Medulla oblongata (tissue), 1 donor: Measurements from ENCODE around the gene DACT2.

Experiments
- DNase-seq: peaks from one replicate; pipeline ENCODE4 v3.0.0-alpha.2; 2015; ENCODE audit errors: extremely low spot score

The DACT2 gene

DNA sequence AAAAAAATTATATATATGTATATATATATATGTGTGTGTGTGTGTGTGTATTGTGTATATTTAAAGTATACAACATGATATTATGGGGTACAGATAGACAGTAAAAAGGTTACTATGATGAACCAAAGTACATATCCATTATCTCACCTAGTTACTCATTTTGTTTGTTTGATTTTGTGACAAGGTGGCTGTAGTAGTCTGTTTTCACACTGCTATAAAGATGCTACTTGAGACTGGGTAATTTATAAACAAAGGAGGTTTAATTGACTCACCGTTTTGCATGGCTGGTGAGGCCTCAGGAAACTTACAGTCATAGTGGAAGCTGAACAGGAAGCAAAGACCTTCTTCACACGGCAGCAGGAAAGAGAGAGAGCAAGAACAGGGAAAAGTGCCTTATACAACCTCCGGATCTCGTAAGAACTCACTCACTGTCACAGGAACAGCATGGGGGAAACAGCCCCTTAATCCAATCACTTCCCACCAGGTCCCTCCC, 30.2 kb upstream of the DACT2 start:
- DNase-seq = no peak

DNA sequence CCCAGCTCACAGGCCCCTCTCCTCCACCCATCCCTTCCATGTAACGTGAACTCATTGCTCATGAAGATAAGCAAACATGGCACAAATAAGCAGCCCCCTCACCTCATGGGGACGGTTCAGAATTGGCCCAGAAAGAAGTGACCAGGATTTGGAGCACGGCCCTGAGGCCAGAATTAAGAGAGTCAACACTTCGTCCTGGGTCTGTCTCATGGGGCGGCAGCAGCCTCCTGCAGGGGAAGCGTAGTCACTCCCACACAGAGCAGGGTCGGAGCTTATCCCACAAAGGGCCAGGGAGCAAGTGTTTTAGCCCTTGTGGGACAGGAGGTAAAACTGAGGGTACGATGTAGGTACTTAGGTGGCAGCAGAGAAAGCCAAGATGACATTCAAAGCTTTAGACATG, 28.6 kb upstream of the DACT2 start:
- DNase-seq = no peak

DNA sequence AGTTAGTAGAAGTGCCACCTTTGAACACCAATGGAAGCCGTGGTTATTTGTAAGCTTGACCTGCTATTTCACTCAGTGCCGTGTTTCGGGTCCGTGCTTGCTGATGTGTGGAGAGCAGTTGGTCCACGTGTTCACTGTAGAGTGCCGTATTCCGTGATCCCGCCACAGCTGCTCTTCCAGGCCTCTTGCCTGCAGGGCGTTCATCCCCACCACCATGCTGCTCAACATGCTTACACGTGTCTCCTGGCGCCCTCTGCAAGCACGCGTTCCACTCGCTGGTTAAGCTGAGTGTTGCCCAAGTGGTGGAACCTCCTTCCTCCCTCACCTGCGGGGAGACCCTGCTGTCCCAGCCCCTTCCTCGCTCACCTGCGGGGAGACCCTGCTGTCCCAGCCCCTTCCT, 28.0 kb upstream of the DACT2 start:
- DNase-seq = no peak

DNA sequence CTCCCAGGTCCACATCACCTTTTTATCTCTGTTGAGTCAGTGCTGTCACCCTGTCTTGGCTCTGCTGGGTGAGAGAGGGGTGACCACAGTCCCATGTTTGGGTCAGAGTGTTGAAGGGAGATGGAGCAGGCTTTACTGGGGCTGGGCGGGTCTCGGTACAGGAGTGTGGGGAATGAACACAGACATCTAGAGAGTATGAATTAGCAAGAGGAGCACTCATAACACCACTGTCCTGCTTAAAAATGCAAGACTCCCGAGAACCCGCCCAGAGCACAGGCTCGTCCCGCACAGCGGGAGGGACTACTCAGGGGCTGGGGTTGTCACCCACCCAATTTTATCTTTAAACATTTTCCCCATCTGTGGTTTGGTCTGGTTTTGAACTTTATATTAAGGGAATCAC, 27.5 kb upstream of the DACT2 start:
- DNase-seq = no peak

DNA sequence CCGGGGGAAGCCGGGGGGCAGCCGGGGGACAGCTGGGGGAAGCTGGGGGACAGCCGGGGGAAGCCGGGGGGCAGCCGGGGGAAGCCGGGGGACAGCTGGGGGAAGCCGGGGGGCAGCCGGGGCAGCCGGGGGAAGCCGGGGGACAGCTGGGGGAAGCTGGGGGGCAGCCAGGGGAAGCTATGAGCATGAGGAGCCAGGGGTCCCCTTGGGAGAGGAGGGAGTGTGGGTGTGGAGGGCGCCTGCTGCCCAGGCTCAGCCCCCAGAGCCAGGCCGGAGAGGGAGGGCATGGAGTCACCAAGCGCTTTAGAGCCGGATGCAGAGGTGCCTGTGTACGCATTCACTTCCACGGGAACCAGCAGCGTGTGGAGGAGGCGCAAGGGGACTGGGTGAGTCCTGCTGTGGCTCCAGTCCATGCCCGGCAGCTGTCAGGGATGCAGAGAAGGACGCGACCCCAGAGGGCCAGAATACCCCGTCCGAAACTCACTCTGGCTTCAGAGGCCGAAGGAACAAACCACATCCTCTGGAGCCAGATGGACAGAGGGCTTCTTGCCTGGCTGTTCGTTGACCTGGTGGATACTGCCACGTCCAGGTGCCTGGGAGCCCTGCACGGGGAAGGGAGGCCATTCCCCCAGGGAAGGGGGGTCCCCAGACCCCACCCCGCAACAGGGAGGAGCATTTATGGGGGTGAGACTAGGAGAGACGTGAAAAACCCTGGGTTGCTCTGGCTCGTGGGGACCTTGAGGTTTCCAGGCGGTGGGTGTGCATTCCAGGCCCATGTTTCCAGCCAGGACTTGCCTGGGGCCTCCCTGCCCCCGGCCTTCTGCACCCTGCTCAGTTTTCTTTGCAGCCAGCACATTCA, 26.5 kb upstream of the DACT2 start:
- no peak for DNase-seq

DNA sequence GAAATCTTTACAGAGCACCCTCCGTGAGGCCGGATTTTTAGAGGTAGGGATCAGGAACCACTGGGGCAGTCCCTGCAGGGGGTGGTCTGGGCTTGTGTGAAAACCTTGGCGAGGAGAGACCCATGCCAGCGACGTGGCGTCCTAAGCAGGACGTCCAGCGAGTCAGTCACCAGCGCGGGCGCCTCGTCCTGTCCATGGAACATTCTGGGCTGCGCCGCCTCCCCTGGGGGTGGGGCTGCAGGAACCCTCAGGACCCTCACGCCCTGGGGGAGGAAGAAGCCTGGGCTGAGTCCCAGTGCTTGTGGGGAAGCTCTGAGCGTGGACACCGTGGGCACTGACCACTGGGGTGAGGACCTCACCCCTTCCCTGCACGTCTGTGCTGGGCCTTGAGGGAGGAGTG, 25.7 kb upstream of the DACT2 start:
- DNase-seq = no peak

DNA sequence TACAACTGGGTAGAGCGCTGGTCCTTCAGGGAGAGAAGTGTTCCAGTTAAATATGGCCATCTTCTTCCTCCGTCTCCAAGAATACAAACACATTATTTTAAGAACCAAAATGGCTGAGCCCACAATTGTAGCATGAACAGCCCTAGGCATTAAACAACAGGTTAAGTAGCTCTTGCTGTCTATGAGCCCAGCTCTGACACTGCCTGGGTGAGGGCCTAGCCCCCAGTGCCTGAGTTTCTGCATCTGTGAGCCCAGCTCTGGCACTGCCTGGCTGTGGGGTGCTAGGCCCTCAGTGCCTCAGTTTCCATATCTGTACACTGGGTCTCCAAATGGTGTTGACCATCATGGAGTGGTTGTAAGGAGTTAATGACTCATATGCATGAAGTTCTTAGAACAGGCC, 24.8 kb upstream of the DACT2 start:
- no peak for DNase-seq

DNA sequence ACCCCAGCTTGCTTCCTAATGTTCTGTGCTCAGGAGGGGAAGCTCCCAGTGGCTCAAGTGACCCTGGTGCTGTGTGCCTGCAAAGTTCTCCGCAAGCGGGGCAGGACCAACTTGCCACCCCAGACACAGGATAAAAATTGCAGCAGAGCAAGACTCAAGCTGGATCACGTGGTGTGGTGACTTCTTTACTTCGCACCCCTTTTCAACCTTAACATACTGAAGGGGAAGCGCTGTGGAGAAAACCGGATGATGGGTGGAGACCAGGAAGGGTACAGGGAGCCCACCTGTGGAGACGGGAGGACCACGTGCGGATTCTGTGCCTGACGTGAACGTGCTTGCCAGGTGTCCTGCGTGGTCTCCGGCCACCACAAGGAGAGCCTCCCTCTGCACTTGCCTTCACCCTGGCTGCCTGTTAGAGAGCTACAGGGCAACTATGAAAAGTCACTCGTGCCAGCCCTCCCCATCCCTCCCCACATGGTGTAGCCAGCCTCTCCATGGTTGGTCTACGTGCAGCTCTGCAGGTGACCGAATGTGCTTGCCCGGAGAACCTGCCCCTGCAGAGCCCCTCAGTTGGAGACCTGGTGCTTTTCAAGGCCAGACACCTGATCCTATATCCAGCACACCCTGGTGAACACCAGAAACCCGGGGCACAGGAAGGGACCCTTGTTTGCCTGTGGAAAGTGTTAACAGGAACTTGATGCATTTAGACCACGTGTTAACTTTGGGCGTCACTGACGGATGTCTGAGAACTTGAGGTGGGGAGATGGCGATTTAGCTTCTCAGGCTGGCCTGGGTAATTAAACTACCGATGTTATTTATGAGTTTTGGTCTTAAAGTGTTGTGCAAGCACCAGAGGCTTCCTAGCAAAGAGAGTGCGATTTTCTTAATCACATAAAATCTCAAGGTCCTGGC, 23.9 kb upstream of the DACT2 start:
- no peak for DNase-seq

DNA sequence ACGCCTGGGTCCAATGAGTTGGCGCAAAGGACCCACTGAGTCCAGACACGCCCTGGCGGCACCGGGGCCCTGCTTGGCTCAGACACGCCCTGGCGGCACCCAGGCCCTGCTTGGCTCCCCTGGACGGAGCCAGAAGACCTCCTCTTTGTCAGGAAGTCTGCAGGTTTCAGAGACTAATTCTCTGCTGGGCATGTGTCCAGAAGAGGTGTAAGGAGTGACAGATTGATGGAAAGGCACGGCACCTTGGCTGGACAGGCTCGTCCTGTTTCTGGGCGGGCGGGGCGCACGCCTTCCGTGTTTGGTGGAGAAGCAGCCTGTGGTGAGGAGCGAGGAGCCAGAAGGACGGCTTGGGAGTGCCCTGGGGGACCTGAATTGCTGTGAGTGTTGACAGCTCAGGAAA, 23.1 kb upstream of the DACT2 start:
- no peak for DNase-seq

DNA sequence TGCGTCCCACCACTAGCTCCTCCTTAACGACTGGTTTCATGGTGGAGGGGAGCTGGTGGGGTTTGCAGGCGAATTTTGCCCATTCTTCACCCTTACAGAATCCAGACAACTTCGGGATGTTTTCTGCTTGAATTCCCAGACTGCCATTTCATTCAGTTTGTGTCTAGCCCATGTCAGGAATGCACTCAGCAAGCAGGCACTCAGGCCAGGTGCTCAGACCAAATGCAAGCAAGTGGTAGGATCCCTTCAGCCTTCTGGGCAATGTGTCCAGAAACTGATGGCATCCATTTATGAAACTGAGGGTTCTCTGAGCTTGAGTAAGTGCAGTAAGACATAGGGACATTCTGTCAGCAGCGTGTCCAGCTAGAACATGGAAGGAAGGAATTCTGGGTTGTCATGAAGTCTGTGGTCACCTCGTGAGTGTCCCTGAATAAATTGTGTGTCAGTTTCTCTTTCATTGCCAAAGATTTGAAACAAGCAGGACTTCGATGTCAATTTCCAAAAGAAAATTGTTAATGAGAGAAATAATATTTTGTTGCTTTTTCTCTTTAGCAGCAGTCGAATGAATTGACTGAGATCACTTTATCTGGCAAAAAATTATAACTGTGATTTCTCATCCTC, 21.8 kb upstream of the DACT2 start:
- DNase-seq = no peak

DNA sequence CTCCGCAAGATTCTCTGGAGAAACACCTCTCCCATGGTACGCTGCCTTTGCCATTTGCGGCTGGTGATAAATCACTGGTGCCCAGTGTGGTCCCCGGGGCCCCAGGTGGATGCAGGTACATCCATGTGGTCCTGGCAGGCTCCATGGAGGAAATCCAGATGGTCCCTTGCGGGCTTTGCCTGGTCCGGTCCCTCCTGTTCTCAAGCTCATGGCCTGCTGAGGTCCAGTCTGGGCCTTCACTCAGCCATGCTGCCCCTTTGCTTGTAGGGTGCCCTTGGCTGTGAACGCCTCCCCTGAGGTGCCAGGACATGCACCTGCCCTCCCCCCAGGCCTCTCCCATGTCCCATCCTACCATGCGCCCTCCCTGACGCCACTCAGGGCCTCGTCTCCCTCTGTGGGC, 21.2 kb upstream of the DACT2 start:
- DNase-seq = no peak

DNA sequence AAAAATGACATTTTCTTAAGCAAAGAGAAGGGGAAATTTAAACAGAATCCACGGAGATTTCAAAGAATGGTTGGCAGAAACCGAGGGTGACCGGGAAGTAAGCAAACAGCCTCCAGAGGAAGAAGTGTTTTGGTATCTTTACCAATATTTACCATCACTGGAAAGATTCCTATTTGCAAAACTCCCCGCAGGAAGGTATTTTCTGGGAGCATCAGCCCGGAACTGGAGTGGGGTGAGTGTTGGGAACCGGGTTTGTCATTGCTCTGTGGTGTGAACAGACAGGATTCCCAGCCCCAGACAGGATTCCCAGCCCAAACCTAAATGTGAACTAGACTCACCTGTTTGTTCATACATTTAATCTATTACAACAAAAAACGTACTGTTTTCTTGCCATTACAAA, 19.2 kb upstream of the DACT2 start:
- DNase-seq = no peak

DNA sequence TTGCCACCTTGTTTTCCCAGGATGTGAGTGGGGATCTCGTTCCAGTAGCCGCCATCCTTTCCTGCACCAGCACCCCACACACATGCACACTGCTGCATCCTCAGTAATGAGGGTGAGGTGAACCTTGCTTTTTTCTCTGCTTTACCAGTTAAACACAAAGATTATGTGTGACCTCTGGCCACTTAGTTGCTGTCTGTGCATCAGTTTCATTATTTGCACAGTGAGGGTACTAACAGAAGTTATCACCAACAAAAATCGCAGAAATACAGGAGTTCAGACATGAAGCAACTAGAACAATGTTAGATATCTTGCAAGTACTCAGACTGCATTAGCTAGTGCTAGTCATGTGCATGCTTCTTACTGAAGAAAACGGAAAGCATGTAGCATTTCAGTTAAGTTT, 17.4 kb upstream of the DACT2 start:
- DNase-seq = no peak

DNA sequence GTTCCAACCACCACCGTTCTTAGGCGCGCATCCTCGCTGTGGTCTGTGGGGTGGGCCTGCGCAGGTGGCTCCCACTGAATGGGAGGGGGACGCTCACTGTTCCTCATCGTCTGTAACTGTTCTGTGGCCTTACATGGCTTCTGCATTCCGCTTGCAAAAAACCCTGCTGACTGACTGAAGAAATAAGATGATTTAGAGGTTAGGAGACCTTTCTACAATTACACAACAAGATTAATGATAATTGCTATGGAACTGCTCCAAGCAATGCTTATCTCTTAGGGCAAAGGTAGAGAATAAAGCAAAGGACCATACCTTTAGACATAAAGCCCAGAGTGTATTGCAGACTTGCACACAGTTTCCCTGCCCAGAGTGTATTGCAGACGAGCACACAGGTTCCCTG, 14.4 kb upstream of the DACT2 start:
- no peak for DNase-seq

DNA sequence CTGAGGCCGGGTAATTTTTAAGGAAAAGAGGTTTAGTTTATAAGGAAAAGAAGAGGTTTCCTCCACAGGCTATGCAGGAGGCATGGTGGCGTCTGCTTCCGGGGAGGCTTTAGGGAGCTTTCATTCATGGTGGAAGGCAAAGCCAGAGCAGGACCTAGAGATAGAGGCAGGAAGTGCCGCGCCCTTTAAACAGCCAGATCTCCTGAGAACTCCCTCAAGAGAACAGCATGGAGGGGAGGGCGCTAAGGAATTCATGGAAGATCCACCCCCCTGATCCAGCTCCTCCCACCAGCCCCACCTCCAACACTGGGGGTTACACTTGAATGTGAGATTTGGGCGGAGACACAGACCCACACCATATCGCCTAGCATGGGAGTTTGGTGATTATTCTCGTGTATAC, 13.9 kb upstream of the DACT2 start:
- no peak for DNase-seq

DNA sequence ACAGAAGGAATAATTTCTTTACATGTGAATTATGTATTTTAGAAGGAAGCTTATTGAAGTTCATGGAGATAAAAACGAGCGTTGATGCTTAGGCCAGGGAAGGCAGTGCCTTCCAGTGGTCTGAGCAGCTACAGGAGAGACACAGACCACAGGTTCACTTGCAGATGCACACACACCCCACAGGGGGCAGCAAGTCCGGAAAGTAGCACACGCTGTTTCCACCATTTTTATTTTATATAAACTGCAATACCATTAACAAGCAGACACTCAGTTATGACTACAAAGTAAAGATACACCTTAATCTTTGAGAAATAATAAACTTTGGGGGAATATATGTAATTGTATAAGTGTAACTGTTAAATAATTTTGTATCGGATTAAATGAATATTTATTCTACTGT, 13.5 kb upstream of the DACT2 start:
- no peak for DNase-seq

DNA sequence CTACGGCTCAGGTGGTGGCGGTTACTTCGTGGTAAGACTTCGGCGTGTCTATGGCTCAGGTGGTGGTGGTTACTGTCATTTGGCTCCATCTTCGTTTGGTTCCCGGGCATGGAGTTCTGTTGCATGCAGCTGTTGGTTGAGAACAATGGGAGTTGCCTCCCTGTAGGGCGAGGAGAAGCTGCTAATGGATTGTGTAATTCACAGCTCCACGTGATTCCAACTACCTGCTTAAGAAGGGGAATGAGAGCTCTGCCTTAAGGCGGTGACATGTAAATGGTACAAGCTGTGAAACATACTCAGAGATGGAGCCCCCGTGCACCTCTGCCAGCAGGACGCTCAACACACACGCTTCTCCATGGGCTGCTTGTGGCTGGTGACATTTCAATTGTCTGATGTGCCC, 12.4 kb upstream of the DACT2 start:
- no peak for DNase-seq

DNA sequence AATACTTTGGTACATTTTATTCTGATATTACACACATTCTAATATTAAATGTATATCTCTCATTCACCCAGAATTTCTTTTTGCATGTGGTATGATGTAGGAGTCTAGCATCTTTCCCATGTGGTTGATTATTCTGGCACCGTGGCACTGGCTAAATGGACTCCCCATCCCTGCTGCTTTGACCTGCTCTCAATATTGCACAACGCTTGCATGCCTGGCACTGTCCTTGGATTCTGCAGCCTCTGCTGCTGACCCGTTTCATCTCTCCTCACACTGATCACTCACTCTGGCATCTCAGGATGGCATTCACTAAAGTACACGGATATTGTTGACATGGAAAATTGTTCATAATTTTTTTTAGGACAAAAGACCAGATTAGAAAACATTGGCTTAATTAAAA, 11.5 kb upstream of the DACT2 start:
- DNase-seq = no peak

DNA sequence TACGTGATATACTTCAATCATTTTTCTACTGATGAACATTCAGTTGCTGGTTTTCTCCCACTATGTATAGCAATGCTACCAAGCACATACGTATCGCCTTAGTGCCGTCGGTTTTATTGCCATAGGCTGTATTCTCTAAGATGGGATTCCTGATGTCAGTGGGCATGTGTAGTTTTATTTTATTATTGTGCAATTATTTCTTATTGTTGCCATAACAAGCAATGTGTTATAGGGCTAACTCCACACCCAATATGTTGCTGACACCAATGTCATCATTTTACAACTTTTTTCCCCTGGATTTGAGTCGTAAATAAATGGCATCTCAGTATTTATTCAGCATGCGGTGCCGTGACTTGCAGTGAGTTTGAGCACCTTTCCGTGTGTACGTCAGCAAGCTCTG, 10.8 kb upstream of the DACT2 start:
- no peak for DNase-seq

DNA sequence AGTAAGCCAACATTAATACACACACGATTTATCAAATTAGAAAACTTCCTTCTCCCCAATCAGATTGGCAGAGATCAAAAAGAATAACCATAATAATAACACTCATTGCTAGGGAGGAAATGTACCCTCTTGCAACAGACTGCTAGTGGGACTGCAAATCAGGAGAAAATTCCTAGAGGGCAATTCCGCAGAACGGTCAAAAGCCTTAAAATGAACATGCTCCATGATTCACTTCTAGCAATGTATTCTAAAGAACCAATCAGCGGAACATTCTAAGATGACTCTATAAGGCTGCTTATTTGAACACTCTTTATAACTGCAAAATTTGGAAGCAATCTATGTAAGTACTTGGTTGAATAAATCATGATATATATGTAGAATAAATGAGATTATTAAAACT, 8.5 kb upstream of the DACT2 start:
- DNase-seq = no peak

DNA sequence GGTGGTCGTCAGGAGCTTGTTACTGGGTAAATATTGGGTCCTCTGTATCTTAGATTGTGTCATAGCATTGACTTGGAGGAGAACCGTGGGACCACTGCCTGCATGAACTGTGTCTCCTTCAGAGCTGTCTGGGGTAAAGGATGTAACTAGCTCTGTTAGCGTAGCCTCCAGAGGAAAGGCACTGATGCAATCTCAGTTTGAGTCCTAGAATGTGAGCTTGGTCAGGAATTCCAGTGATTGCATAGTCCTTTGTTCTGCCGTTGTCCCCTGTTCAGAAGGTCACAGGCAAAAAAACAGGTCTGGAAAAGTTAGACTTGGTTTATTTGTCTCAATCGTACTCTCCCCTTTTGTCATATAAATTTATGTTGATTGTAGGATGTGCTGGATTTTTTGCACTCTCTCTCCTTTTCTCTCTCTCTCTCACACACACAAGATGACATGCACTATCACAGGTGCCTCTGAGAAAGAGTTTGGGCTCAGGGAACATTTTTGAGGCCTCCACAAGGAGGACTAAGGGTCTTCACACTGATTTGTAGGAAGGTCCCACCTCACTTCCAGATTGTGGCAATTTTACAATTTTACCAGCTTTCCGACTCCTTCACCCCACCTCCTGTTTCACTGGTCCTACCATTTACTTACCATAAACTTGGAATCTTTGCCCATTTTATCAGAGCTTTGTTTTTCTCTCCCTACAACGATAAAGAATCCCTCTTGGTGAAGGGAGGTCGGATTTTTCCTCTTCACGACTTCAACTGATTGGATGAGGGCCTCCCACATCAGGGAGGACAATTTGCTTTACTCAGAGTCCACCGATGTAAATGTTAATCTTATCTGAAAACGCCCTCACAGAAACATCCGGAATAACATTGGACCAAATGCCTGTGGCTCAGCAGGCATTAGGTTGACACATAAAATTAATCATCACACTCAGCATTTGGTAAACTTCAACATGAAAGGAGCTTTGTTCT, 7.0 kb upstream of the DACT2 start:
- no peak for DNase-seq
